HL-60/S4 treated with retinoic acid at 250 ng/mL for 4 days and 3 days (cell line): ENCODE data around the gene RFPL4AL1.

Experiments
- in situ Hi-C: fragments of 300-500 bp; cut with MboI; formaldehyde crosslinking; loops from 2 replicates; pipeline ENCODE4 v1.7.0; 2022; ENCODE audit warnings: low sequenced_read_pairs

RFPL4AL1 gene

DNA sequence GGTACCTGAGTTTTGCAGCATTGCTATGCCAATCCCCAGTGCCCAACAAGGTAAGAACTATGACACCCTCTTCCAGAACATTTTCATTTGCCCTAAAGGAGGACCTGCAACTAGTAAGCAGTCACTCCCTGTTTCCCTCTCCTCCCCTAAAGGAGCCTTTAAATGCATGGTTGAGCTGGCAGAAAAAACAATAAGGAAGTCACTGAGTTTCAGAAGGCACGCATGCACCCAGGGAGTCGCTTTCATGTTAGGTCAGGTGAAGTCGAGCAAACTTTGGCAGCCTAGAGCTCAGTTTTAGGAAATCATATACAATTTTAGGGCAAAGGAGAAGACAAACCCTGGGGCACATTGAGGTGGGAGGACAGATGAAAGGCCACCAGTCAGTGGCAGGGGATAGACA lies 51.1 kb downstream of the RFPL4AL1 start:
- in situ Hi-C loops = no loop called here
